Superior temporal gyrus (tissue), 1 donor: ENCODE data around the gene LEAP2.
A peak's percentile ranks its signal among the peaks of the same experiment; 100 is the strongest.

Experiments used
- DNase-seq: peaks from one replicate; pipeline ENCODE4 v3.0.0-alpha.2; 2016; ENCODE audit errors: extremely low spot score

LEAP2 gene

DNA sequence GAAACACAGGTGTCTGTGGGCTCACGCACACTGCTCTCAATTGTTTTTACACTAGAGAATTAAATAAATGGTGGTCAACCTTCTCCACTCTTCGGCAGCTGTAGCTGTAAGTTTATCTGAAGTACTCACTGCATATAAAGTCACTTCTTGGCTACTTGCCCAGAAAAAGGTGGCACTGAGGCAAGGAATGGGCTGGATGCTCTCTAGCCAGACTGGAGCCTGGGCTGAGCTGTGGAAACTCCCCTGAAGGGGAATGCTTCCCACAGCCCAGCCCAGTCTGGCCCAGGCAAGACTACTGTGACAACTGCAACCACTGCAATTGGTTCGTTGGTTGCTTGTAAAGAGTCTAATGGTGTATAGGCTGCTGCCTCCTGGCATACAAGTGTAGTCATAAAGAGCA is 4.5 kb downstream of the LEAP2 start:
- no peak for DNase-seq

DNA sequence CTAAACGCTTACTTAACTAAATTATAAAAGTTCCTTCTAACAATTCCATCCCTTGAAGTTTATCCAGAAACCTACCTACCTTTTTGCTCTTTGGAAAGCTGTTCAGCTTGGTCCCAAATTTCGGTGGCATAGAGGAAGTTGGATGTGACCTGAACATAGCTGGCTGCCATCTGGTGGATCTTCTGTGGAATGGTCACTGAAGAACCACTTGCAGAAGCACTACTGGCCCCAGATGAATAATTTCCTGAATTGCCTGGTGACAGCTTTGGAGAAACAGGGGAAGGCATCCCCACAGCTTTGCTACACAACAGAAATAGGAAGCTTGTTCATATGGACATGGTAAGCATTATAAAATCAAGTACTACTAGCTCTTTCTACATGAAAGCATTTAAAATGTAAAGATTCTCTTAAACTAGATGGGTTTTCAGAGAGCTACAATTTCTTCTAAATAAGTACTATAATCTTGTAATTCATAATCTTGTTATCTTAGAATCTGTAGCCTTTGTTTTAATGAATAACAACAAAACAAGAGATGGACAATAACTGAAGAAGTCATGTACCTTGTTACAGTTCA is 9.9 kb downstream of the LEAP2 start:
- DNase-seq = peak; percentile 88

DNA sequence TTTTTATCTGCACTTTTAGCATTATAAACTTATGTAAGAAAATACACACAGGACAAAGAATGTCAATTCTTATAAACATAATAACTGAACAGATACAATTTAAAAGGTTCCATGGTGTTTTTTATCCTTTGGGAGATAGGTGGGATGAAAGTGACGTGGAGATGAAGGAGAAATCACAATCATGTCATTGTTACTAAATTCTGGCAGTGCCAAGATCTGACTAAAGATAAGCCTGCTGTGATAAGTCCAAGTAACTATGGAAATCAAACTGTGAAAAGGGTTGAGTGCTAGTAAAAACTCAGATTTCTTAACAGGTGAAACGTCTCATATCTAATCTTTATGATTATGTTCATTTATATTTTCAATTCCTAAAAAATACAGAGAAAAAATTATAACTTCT is 11.1 kb downstream of the LEAP2 start:
- no peak for DNase-seq

DNA sequence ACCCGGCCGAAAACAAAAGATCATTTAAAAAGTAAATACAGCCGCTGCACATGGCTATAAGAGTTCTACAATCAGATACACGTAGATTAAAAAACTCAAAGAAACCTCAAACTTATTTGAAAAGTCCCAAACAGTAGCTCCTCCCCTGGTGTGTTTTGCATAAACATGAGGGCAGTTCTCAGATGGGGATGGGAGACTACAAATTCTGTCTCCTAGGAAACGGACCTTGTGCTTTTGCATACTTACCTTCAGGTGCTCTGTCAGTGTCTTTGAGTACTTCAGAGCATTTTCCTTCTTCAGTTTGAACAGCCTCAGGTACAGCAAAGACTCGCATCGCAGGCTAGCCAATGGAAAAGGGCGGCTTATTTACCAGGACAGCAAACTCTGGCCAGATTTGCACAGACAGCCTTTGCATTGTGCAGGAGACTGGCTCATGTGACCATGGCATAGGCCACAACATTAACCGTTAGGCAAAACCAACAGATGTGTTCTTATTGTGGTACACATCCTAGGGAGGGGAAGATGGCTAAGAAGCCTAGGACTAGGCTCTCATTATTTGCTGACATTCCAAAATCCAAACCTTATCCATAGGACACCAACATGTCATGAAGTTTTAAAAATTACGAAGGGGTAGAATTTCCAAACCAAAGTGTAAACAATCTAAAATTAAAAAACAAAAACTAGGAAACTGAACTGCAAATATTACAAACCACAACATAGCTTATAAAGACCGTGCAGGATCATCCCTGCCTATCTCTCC is 12.8 kb downstream of the LEAP2 start:
- DNase-seq = no peak

DNA sequence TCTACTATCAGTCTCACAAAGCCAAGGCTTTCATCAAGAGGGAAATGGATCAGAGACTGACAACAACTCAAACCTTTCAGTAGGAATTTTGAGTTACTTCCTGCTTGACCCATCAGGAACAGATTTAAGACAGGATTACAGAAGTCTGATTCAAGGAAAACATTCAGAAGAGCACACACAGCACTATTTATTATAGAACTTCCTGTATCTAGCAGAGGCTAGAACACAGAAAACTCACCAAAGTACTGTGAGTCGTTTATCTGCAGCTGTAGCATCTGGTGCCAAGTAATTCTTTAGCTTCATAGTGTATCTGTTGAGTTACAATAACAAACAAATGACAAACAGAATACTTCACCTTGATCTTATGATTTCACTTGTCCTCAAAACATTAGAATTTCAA is 13.8 kb downstream of the LEAP2 start:
- no peak for DNase-seq

DNA sequence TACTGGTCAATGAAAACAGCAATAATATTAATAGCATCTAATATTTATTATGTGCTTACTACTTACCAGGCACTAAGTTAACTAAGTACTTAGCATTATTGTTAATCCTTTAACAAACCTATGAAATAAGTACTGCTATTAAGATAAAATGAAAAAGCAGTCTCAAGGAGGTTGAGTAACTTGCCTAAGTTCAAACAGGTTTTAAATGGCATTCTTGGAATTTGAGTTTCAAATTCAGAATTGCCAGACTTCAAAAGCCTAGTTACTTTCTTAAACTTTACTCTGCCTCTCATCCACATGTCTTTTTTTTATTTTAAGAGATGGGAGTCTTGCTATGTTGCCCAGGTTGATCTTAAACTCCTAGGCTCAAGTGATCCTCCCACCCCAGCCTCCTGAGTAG is 16.0 kb downstream of the LEAP2 start:
- DNase-seq = no peak

DNA sequence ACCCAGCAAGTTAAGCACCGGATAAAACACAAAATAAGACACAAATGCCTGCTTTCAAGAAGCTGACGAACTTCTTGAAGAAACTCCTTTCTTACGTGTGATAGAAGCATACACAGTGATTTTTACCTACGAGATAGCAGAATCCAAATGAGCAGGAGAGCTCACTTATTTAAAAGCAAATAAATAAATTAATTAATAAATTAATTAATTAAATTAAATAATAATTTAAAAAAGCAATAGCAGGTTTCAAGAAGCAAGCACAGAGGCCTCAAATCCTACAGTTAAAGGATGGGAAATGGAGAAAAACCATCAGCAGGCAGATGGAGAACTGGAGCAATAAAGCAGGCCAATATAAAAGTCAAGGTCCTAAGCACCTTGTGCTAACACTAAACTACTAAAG is 17.3 kb downstream of the LEAP2 start:
- no peak for DNase-seq

DNA sequence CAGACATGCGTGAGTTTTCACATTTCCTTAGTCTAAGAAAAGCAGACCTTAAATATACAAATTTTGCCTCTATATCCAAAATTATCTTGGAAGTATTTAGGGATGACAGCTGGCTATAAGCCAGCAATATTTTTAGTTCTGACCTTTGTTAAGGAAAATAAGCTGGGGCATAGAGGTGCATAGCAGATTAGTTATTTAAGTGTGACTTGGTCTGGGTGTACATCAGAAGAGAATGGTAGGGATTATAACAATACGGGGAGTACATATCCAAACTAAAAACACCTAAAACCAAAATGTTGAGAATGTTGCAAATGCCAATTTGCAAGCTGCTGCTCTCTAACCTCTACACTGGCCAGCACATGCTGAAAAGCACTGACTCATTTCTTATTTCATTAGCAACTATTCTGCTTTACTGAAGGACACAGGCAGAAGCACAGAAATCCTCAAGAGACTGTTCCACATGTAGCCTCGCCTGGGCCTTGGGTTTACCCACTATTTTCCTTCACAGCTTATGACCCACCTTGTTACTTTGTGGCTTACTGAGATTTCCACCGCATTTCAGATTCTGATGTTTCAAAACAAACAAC is 22.3 kb downstream of the LEAP2 start:
- no peak for DNase-seq

DNA sequence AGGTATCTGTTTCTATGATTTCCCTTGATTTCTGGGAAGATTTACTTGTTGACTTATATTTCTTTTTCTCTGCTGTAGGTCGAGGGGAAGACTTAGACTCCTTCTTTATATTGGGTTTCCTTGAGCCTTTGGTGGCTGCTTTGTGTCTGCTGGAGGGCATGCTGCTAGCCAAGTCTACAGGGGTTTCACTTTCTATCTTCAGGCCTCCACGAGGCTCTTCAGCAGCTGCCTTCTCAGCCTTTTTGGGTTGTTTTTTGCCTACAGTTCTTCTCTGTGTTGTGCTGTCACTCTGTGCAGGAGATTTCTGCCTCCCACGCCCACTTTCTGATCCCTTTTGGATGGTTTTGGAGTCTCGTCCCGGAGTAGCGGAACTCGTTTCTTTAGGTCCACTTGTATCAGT is 23.2 kb downstream of the LEAP2 start:
- no peak for DNase-seq

DNA sequence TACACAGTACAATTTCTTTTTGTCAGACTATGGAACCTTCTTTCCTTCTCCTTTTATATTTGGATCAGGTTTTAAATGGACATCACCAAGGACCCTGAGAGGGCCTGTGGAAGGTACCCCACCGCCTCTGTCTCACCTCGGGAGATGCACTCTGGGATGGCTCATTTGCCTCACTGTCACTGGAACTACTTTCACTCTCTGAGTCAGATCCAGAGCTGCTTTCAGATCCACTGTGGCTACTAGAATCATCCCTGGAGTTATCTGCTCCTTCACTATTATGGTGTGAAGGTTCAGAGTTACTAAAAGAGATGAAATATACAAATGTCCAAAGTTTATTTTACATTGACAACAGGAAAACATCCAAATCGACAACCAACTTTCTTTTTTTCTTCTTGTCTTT is 24.6 kb downstream of the LEAP2 start:
- no peak for DNase-seq

DNA sequence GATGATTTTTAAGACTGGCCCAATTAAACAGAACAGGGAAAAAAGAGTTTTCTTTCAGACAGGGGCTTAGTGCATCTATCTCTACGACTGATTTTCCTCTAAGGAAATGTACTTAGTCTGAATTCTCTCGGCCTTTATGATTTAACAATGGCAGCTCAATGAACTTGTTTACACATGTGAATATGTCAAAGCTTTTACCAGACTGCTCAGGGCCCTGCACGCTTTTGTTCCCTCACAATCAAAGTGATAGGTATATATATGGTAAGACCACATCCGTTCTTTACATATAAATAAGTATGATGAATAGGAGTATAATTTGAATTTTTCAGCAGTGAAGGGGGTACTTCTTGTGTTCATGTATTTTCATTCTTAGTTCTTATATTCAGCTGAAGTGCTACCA is 27.6 kb downstream of the LEAP2 start:
- DNase-seq = no peak

DNA sequence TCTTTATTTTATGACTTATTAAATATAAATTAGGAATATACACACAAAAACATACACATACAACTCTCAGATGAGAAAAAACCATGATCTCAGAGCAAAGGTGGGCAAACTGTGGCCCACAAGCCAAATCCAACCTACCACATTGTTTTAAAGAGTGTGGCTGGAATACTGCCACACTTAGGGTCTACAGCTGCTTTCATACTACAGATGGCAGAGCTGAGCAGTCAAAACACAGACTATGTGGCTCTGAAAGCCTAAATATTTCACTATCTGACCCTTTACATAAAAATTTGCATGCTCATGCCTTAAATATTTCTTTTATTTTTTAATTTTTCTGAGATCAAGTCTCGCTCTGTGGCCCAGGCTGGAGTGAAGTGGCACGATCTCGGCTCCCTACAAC is 28.3 kb downstream of the LEAP2 start:
- DNase-seq = no peak

DNA sequence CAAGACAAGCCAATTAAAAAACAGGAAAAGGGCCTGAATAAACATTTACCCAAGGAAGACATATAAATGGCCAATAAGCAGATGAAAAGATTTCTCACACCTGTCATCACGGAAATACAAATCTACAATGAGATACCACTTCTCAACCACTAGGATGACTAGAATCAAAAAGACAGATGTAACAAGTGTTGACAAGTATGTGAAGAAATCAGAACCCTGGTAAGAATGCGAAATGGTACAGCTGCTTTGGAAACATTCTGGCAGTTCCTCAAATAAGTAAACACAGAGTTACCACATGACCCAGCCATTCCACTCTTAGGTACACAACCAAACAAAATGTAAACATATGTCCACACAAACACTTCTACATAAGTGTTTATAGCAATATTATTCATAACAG is 32.5 kb downstream of the LEAP2 start:
- DNase-seq = peak; percentile 7

DNA sequence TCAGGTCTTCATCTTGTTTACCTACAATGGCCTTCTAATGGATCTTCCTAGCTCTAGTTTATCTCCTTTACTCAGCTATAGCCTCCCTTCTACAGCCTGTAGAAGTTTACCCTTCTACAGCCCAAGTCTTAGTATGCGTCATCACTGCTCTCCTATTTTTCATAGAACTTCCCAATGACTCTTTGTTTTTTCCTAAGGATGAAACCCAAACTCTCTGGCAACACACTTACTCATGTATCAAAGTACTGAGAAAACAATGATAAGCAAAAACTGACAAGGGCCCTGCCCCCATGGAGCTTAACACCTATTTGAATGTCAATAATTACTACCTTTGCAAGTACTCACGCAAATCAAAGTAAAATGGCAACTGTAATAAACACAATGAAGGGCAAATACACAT is 33.7 kb downstream of the LEAP2 start:
- no peak for DNase-seq

DNA sequence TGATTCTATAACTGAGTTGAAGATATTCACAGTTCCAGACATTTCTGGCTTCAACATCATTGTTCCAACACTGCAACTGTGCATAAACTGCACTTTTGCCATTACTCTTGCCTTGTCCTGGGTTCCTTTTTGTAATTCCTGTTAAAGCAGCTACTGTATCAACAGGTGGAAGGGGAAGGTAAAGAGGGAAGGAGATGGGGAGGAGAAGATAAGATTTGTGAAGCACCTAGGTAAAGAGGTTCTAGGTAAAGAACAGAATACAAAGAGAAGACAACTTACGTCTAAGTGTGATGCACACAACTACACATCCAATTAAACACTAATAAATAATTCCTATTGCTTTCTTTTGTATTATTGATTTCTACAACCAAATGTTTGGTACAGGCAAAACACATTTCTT is 36.2 kb downstream of the LEAP2 start:
- no peak for DNase-seq

DNA sequence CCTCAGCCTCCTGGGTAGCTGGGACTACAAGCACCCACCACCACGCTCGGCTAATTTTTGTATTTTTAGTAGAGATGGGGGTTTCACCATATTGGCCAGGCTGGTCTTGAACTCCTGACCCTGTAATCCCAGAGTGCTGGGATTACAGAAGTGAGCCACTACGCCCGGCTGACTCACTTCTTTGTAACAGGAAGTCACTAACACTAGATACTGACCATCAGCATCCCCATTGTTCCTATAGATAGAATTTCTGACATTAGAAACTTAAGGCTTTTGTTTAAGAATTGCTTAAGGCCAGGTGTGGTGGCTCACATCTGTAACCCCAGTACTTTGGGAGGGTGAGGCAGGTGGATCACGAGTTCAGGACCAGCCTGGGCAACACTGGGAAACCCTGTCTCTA is 42.2 kb downstream of the LEAP2 start:
- no peak for DNase-seq

DNA sequence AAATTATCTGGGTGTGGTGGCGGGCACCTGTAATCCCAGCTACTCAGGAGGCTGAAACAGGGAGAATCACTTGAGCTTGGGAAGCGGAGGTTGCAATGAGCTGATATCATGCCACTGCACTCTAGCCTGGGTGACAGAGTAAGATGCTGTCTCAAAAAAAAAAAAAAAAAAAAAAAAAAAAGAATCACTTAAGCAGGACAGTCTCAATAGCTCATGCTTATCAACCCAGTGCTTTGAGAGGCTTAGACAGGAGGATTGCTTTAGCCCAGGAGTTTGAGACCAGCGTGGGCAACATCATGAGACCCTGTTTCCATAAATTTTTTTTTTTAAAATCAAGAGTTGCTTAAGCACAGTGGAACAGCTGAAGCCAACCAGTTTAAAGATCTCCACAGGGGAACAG is 42.6 kb downstream of the LEAP2 start:
- DNase-seq = no peak
